GM18907 (cell line): ENCODE results near the gene ZNF827.

Source experiments
- ATAC-seq: cut with Tn5 transposase; IDR thresholded peaks from one replicate; pipeline ENCODE4 v1.9.1; 2021; ENCODE audit warnings: mild to moderate bottlenecking, moderate library complexity; ENCODE audit not compliant: unreplicated experiment

ZNF827 gene

GRCh38 chr4:145732001-145732815, 206.4 kb downstream of the ZNF827 start:
- ATAC-seq = no peak

- ATAC-seq = no peak
Measured at GRCh38 chr4:145731028-145731427, 207.6 kb downstream of the ZNF827 start.

- no peak for ATAC-seq
Measured at GRCh38 chr4:145730026-145730425, 208.6 kb downstream of the ZNF827 start.

GRCh38 chr4:145723336-145723735, 215.3 kb downstream of the ZNF827 start:
- no peak for ATAC-seq

GRCh38 chr4:145722561-145722960, 216.1 kb downstream of the ZNF827 start:
- ATAC-seq = no peak

GRCh38 chr4:145720656-145721055, 218.0 kb downstream of the ZNF827 start:
- peak; percentile 42 for ATAC-seq

GRCh38 chr4:145719752-145720624, 218.6 kb downstream of the ZNF827 start:
- ATAC-seq = peak; percentile 80

GRCh38 chr4:145716661-145717200, 221.9 kb downstream of the ZNF827 start:
- ATAC-seq = no peak

GRCh38 chr4:145716200-145716599, 222.4 kb downstream of the ZNF827 start:
- no peak for ATAC-seq

- no peak for ATAC-seq
Measured at GRCh38 chr4:145709843-145710242, 228.8 kb downstream of the ZNF827 start.

GRCh38 chr4:145709336-145709735, 229.3 kb downstream of the ZNF827 start:
- no peak for ATAC-seq
